Calu3 (cell line): Measurements from ENCODE around the gene C1orf122. TPM values are rescaled to one million over a fixed set of nuclear protein-coding genes. Genes with fewer than 3 reads are reported as not detected.

ENCODE experiments used
- BruUV-seq: library from RNA; stranded (reverse); fragments of 400-500 nt; replicated peaks from 2 replicates; lab custom pipeline; 2021; lab: Mats Ljungman, UMichigan
- CTCF ChIA-PET: fragments of 300-600 bp; sonication (Branson Sonifier 250); formaldehyde crosslinking; loops from one replicate; lab custom pipeline; 2022; ENCODE audit warnings: antibody characterized with exemption; lab: Charles Lee
- DNase-seq: peaks from one replicate; pipeline ENCODE4 v3.0.0; 2022
- H3K27ac Mint-ChIP-seq: one replicate; pipeline ENCODE4 v1.8.0; 2022; ENCODE audit warnings: mixed read lengths; ENCODE audit not compliant: unreplicated experiment
- H3K27me3 Mint-ChIP-seq: one replicate; pipeline ENCODE4 v1.8.0; 2022; ENCODE audit warnings: mixed read lengths; ENCODE audit not compliant: unreplicated experiment
- H3K36me3 Mint-ChIP-seq: one replicate; pipeline ENCODE4 v1.8.0; 2022; ENCODE audit warnings: mild to moderate bottlenecking, moderate library complexity, mixed read lengths; ENCODE audit not compliant: insufficient read depth, unreplicated experiment
- H3K4me1 Mint-ChIP-seq: one replicate; pipeline ENCODE4 v1.8.0; 2022; ENCODE audit warnings: mild to moderate bottlenecking, low read depth, mixed read lengths; ENCODE audit not compliant: unreplicated experiment
- H3K4me3 Mint-ChIP-seq: one replicate; pipeline ENCODE4 v1.8.0; 2022; ENCODE audit warnings: mild to moderate bottlenecking, low read depth, moderate library complexity, mixed read lengths; ENCODE audit not compliant: unreplicated experiment
- H3K9me3 Mint-ChIP-seq: one replicate; pipeline ENCODE4 v1.8.0; 2022; ENCODE audit warnings: low read depth, mixed read lengths; ENCODE audit not compliant: unreplicated experiment
- CTCF ChIP-seq: fragments of 200-600 bp; IDR thresholded peaks from one replicate; pipeline ENCODE4 v1.8.0; 2022; ENCODE audit warnings: antibody characterized with exemption; ENCODE audit not compliant: unreplicated experiment
- intact Hi-C: fragments of 100-400 bp; cut with micrococcal nuclease; formaldehyde crosslinking; loops from one replicate; pipeline ENCODE4 v1.10.0; 2022; ENCODE audit not compliant: unreplicated experiment
- total RNA-seq: library from RNA; stranded (reverse); gene quantifications from 2 replicates; pipeline ENCODE4 v1.2.3, GENCODE V29; 2022

The C1orf122 gene
- total RNA-seq, 1 experiment from 2014 or later = 41.3 TPM

- peaks cover 57% of the 10 kb centered on the region for H3K27me3 Mint-ChIP-seq
- BruUV-seq = no TSS peak
- TF ChIP-seq CTCF = no peak
- H3K4me1 Mint-ChIP-seq = no peaks in the 10 kb centered on the region
- intact Hi-C loops = no loop called here
- no peaks in the 10 kb centered on the region for H3K36me3 Mint-ChIP-seq
- DNase-seq = no peak
- CTCF ChIA-PET = interaction anchor here (0.6 kb wide), 1 partner anchor 20 kb away, joined by 5 read pairs; no protein-coding TSS in a partner anchor
- no peak overlapping the region for H3K27ac Mint-ChIP-seq
- no peak overlapping the region for H3K4me3 Mint-ChIP-seq
- H3K9me3 Mint-ChIP-seq = no peaks in the 10 kb centered on the region
Measured at GRCh38 chr1:37762516-37762915, 45.1 kb upstream of the C1orf122 start.

- no peaks in the 10 kb centered on the region for H3K4me1 Mint-ChIP-seq
- H3K9me3 Mint-ChIP-seq = no peaks in the 10 kb centered on the region
- CTCF ChIA-PET = interaction anchor here (0.5 kb wide), 1 partner anchor 196 kb away, joined by 8 read pairs; no protein-coding TSS in a partner anchor
- no peak for TF ChIP-seq CTCF
- intact Hi-C loops = no loop called here
- no peaks in the 10 kb centered on the region for H3K36me3 Mint-ChIP-seq
- H3K27me3 Mint-ChIP-seq = peaks cover 71% of the 10 kb centered on the region
- H3K4me3 Mint-ChIP-seq = no peak overlapping the region
- no TSS peak for BruUV-seq
- no peak overlapping the region for H3K27ac Mint-ChIP-seq
- no peak for DNase-seq
Measured at GRCh38 chr1:37763791-37764413, 43.7 kb upstream of the C1orf122 start.

DNA sequence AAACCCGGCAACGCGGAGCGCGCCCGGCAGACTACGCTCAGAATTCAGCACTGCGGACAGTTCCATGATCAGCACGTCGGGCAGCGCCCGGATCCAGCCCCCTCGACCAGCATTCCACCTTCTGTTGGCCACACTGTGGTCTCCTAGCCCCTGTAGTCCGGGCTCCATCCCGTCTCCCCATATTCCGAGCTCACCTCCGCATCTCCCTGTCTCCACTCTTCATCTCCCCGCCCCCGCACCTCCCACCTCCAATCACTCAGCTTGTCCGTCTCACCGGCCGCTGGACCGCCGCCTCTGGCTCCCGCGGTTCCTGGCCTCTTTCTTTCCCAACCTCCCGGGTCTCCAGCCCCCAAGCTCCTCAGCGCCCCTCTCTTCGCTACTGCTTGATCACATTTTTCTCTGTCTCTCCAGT lies 43.2 kb upstream of the C1orf122 start:
- peak; percentile 44 for DNase-seq
- BruUV-seq = no TSS peak
- intact Hi-C loops = no loop called here
- Mint-ChIP-seq H3K27me3 (peaks cover 76% of the 10 kb centered on the region), H3K27ac (no peak overlapping the region), H3K36me3 (no peaks in the 10 kb centered on the region), H3K9me3 (no peaks in the 10 kb centered on the region), H3K4me3 (peak overlapping the region; percentile 58), H3K4me1 (no peaks in the 10 kb centered on the region)
- TF ChIP-seq CTCF = no peak
- CTCF ChIA-PET = no interaction called here

- H3K27ac Mint-ChIP-seq = no peak within 1 kb of the TSS
- no TSS peak for BruUV-seq
- H3K4me1 Mint-ChIP-seq = no peaks in the 10 kb centered on the region
- CTCF ChIA-PET = interaction anchor here (1.2 to 1.6 kb wide), 2 partner anchors 43 to 73 kb away, joined by 3 to 15 read pairs; partner anchors contain the start of gene CDCA8
- H3K27me3 Mint-ChIP-seq = peaks cover 81% of the 10 kb centered on the region
- no peak for TF ChIP-seq CTCF
- intact Hi-C loops = no loop called here
- no peak for DNase-seq
- no peaks in the 10 kb centered on the region for H3K9me3 Mint-ChIP-seq
- peak within 1 kb of the TSS; percentile 58 for H3K4me3 Mint-ChIP-seq
- no peaks in the 10 kb centered on the region for H3K36me3 Mint-ChIP-seq
Measured at GRCh38 chr1:37764888-37765441, 42.6 kb upstream of the C1orf122 start, which contains the start of gene EPHA10. EPHA10 (minus strand) TSS chr1:37765120; CDS start chr1:37765066, 54 bp downstream.
